ENCODE measurements around the gene ANKH. TPM values are rescaled to one million over a fixed set of nuclear protein-coding genes. Genes with fewer than 3 reads are reported as not detected.

Gene ANKH
- total RNA-seq, 1 experiment from 2014 or later: 53.2 TPM

DNA sequence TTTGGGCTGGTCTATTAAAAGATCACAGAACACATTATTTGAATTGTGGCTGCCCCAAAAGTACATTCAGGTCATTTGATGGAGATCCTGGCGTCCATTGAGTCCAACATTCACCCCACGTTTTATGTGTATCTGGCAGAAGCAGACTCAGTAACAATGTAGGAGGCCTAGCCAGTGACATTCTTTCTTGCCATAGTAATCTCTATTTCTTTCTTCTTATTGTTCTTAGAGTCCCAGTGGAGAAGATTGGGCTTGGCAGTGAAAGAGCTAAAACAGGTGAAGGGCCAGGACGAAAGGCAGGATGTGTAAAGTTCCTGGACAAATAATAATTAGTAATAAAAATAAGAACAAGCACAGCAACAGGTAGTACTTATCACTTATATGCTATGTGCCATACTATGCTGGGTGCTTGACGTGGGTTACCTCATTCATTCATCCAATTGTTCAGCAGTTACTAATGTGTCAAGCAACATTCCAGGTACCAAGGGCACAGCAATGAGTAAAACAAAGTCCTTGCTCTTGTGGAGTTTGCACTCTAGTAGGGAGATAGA lies 12.6 kb upstream of the ANKH start:
- peaks cover 21% of the 10 kb centered on the region for H3K27me3 Mint-ChIP-seq (ENCODE audit: unreplicated experiment)
- TF ChIP-seq, protein P1, sequence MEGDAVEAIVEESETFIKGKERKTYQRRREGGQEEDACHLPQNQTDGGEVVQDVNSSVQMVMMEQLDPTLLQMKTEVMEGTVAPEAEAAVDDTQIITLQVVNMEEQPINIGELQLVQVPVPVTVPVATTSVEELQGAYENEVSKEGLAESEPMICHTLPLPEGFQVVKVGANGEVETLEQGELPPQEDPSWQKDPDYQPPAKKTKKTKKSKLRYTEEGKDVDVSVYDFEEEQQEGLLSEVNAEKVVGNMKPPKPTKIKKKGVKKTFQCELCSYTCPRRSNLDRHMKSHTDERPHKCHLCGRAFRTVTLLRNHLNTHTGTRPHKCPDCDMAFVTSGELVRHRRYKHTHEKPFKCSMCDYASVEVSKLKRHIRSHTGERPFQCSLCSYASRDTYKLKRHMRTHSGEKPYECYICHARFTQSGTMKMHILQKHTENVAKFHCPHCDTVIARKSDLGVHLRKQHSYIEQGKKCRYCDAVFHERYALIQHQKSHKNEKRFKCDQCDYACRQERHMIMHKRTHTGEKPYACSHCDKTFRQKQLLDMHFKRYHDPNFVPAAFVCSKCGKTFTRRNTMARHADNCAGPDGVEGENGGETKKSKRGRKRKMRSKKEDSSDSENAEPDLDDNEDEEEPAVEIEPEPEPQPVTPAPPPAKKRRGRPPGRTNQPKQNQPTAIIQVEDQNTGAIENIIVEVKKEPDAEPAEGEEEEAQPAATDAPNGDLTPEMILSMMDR (IDR thresholded peaks at IDR 0.05; ENCODE audit: unreplicated experiment): no peak
- H3K9me3 Mint-ChIP-seq (ENCODE audit: low read depth, unreplicated experiment): peaks cover 2% of the 10 kb centered on the region
- no peak for DNase-seq
- CTCF ChIA-PET: no interaction called here
- H3K4me3 Mint-ChIP-seq (ENCODE audit: low read depth, unreplicated experiment): no peak overlapping the region
- H3K4me1 Mint-ChIP-seq (ENCODE audit: low read depth, unreplicated experiment): no peaks in the 10 kb centered on the region
- BruUV-seq (replicated peaks): no TSS peak
- intact Hi-C loops (cut with micrococcal nuclease; ENCODE audit: unreplicated experiment): no loop called here
- no peak overlapping the region for H3K27ac Mint-ChIP-seq (ENCODE audit: unreplicated experiment)
- H3K36me3 Mint-ChIP-seq (ENCODE audit: insufficient read depth, unreplicated experiment): no peaks in the 10 kb centered on the region

DNA sequence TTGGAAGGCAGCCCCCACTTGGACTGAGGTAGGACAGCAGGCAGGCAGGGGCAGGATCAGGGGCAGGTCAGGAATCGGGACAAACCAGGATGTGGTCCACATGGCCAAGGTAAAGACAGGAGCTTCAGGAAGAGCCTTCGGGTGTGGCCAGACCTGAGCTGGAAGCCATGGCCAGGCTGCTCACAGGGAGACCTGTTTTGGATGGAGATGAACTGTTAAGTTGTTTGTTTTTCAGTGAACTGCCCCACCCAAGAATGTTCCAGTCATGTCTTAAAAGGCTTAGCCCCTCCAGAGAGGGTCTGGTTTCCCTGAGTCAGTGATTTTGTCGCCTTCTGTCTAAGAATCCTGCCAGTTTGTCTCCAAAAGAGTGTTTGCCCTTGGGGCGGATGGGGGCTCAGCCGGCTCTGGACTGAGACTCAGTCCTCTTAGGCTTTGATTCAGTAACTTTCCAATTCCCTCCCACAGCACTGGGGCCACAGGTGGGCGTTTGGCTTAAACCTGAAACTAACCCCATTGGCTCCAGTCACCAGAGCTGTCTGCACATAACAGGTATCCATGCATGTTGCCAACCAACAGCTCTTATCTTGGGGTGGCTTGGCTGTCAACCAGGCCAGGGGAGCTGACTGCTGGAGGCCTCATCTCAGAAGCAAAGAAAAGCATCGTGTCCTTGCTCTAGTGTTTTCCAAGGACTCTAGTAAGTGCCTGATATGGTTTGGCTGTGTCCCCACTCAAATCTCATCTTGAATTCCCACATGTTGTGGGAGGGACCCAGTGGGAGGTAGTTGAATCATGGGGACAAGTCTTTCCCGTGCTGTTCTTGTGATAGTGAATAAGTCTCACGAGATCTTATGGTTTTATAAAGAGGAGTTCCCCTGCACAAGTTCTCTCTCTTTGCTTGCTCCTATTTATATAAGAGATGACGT lies 11.3 kb upstream of the ANKH start:
- Mint-ChIP-seq H3K9me3 (ENCODE audit: low read depth, unreplicated experiment) (peaks cover 2% of the 10 kb centered on the region), H3K36me3 (ENCODE audit: insufficient read depth, unreplicated experiment) (no peaks in the 10 kb centered on the region), H3K4me3 (ENCODE audit: low read depth, unreplicated experiment) (no peak overlapping the region), H3K27me3 (ENCODE audit: unreplicated experiment) (peaks cover 21% of the 10 kb centered on the region), H3K4me1 (ENCODE audit: low read depth, unreplicated experiment) (no peaks in the 10 kb centered on the region), H3K27ac (ENCODE audit: unreplicated experiment) (no peak overlapping the region)
- no peak for DNase-seq
- intact Hi-C loops (cut with micrococcal nuclease; ENCODE audit: unreplicated experiment): no loop called here
- no TSS peak for BruUV-seq (replicated peaks)
- CTCF ChIA-PET: no interaction called here
- TF ChIP-seq, protein P1 (IDR thresholded peaks at IDR 0.05; ENCODE audit: unreplicated experiment): no peak

DNA sequence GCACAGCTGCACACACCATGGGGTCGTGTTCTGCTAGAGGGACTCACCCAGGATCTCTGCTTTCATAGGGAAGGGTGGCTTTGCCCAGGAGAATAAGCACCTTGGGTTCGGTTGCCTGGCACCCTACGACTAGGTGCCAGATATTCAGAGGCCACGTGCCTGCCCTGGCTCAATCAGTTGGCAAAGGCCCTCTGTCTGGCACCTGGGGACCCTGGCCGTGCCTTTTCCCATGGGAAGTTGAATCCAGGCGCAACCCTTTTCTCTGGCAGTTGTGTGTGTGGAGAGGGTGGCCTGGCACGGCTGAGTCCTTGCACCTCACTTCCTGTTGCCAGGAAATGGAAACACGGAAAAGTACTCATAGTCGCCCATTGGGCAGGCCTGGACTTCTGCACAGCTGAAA lies 10.2 kb upstream of the ANKH start:
- H3K4me3 Mint-ChIP-seq (ENCODE audit: low read depth, unreplicated experiment): no peak overlapping the region
- intact Hi-C loops (cut with micrococcal nuclease; ENCODE audit: unreplicated experiment): no loop called here
- H3K4me1 Mint-ChIP-seq (ENCODE audit: low read depth, unreplicated experiment): no peaks in the 10 kb centered on the region
- peaks cover 2% of the 10 kb centered on the region for H3K9me3 Mint-ChIP-seq (ENCODE audit: low read depth, unreplicated experiment)
- BruUV-seq (replicated peaks): no TSS peak
- TF ChIP-seq, protein P1 (IDR thresholded peaks at IDR 0.05; ENCODE audit: unreplicated experiment): no peak
- no peaks in the 10 kb centered on the region for H3K36me3 Mint-ChIP-seq (ENCODE audit: insufficient read depth, unreplicated experiment)
- no peak for DNase-seq
- H3K27ac Mint-ChIP-seq (ENCODE audit: unreplicated experiment): no peak overlapping the region
- CTCF ChIA-PET: no interaction called here
- H3K27me3 Mint-ChIP-seq (ENCODE audit: unreplicated experiment): peaks cover 21% of the 10 kb centered on the region

DNA sequence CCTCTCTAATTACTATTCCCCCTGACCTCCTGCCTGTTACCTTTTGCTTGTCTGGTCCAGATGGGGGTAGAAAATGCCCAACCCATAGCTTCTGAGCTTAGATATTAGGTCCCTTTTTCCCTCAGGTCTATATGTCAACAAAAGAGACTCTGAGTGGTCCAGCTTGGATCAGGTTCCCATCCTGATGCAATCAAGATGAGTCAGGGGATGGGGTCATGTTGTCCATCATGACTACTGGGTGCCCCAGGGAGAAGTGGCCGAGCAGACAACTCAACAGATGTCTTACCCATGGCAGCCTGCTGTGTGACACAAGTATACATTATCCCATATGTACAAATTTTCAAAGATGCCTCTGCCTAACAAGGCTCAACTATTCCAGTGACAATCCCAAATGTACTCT lies 9.1 kb upstream of the ANKH start:
- TF ChIP-seq, protein P1 (IDR thresholded peaks at IDR 0.05; ENCODE audit: unreplicated experiment): no peak
- CTCF ChIA-PET: interaction anchor here (0.5 to 0.9 kb wide), 4 partner anchors 108 to 1035 kb away, joined by 3 to 4 read pairs (median 3); no protein-coding TSS in a partner anchor
- Mint-ChIP-seq H3K4me1 (ENCODE audit: low read depth, unreplicated experiment) (no peaks in the 10 kb centered on the region), H3K4me3 (ENCODE audit: low read depth, unreplicated experiment) (no peak overlapping the region), H3K9me3 (ENCODE audit: low read depth, unreplicated experiment) (peaks cover 2% of the 10 kb centered on the region), H3K36me3 (ENCODE audit: insufficient read depth, unreplicated experiment) (no peaks in the 10 kb centered on the region), H3K27me3 (ENCODE audit: unreplicated experiment) (peaks cover 19% of the 10 kb centered on the region), H3K27ac (ENCODE audit: unreplicated experiment) (no peak overlapping the region)
- DNase-seq: no peak
- intact Hi-C loops (cut with micrococcal nuclease; ENCODE audit: unreplicated experiment): no loop called here
- BruUV-seq (replicated peaks): no TSS peak
